Motor neuron (in vitro differentiated cells): ENCODE results near the gene PPP1R9B. TPM values are rescaled to one million over a fixed set of nuclear protein-coding genes. Genes with fewer than 3 reads are reported as not detected.
A peak's percentile ranks its signal among the peaks of the same experiment; 100 is the strongest.

Experiments
- ATAC-seq, 8 experiments: fragments of 200-7000 bp; cut with Tn5 transposase; replicated peaks in 6 of 8; 2 replicates each; pipeline ENCODE4 v1.8.0; 2021; ENCODE audit warnings: mild to moderate bottlenecking in 8 of 8, moderate library complexity in 8 of 8
- H3K27ac ChIP-seq, 2 donors: fragments of 250-450 bp; sonication (Bioruptor Pico); 2 replicates each; pipeline ENCODE4 v1.9.0; 2021; ENCODE audit warnings: antibody characterized with exemption in 2 of 2, mild to moderate bottlenecking in 2 of 2, moderate library complexity in 1 of 2
- H3K4me1 ChIP-seq, 2 donors: fragments of 250-450 bp; sonication (Bioruptor Pico); replicated peaks in 1 of 2; 2 replicates each; pipeline ENCODE4 v1.6.1; 2021; ENCODE audit warnings: antibody characterized with exemption in 2 of 2, mild to moderate bottlenecking in 2 of 2, moderate library complexity in 1 of 2
- H3K4me3 ChIP-seq, 5 donors: fragments of 250-450 bp; sonication (Bioruptor Pico); 2 replicates each; pipeline ENCODE4 v1.9.0; 2021; ENCODE audit warnings: antibody characterized with exemption in 5 of 5, mild to moderate bottlenecking in 5 of 5, moderate library complexity in 4 of 5
- WGBS, 10 experiments: fragments of 450-650 bp; shearing (Covaris generic); methylation state at CpG; one replicate each; pipeline ENCODE4 v1.0.0; 2022; 5-methylcytosine and 5-hydroxymethylcytosine counted together
- in situ Hi-C, 9 experiments: fragments of 400-800 bp; cut with MboI; loops; one replicate each; pipeline ENCODE4 v1.15.0; 2021; ENCODE audit warnings: low sequenced_read_pairs in 9 of 9, low pct_unique_long_range_greater_than_20kb in 2 of 9; ENCODE audit not compliant: unreplicated experiment in 9 of 9
- total RNA-seq, 8 experiments: library from RNA; unstranded; fragments of 300-600 nt; gene quantifications; 2 replicates each; pipeline versions ENCODE4 v1.2.3 to v1.2.4, GENCODE V29; 2022

Gene PPP1R9B, protein sequence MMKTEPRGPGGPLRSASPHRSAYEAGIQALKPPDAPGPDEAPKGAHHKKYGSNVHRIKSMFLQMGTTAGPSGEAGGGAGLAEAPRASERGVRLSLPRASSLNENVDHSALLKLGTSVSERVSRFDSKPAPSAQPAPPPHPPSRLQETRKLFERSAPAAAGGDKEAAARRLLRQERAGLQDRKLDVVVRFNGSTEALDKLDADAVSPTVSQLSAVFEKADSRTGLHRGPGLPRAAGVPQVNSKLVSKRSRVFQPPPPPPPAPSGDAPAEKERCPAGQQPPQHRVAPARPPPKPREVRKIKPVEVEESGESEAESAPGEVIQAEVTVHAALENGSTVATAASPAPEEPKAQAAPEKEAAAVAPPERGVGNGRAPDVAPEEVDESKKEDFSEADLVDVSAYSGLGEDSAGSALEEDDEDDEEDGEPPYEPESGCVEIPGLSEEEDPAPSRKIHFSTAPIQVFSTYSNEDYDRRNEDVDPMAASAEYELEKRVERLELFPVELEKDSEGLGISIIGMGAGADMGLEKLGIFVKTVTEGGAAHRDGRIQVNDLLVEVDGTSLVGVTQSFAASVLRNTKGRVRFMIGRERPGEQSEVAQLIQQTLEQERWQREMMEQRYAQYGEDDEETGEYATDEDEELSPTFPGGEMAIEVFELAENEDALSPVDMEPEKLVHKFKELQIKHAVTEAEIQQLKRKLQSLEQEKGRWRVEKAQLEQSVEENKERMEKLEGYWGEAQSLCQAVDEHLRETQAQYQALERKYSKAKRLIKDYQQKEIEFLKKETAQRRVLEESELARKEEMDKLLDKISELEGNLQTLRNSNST
- 10 to 100 TPM; 19.7 to 43.3 (median 29.6) TPM for total RNA-seq

DNA sequence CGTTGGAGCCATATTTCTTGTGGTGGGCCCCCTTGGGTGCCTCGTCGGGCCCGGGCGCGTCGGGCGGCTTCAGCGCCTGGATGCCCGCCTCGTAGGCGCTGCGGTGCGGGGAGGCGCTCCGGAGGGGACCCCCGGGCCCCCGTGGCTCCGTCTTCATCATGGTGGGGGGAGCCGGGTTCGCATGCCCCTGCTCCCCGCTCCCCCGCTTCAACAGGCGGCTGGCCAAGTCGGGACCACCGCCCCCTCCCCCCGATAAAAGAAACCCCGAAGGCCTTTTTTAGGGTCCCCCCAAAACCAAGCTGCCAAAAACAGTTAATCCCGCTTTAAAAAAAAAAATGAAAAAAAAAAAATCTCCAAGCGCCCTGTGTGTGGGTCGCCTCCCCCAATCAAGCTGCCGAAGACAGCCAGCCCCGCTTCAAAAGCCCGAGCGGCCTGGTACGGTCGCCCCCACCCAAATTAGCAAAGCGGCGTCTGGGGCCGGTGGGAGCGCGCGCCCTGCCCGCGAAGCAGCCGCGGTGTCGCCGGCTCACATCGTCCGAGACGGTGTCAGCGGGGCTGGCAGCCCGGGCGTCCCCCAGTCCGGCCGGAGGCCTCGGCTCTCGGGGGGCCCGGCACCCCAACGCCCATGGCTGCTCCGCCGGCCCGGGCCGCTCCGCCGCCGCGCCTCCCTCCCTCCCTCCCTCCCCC, at the start of gene PPP1R9B:
PPP1R9B (minus strand) TSS at position 324 of the 687 bp plus-strand sequence; CDS start at position 160, 164 bp downstream.
- H3K27ac ChIP-seq: peak within 1 kb of the TSS; percentile 84 to 86
- H3K4me3 ChIP-seq: peak within 1 kb of the TSS; percentile 93 to 100 (median 99)
- in situ Hi-C loops: no loop called here
- H3K4me1 ChIP-seq: peaks cover 33 to 37% of the 10 kb centered on the region in 2 donors
- ATAC-seq: peak in 6 of 8 experiments; percentile 1 to 39 (median 26)
- 4% methylated on average over 5 of the region's 69 CpGs; no CpG with 5 or more reads in 9 of the 10 experiments for WGBS, 10 experiments

GRCh38 chr17:50199803-50200456, 49.5 kb upstream of the PPP1R9B start:
- Histone ChIP-seq H3K4me3 (peak overlapping the region in 1 of 5 donors; percentile 33), H3K4me1 (peaks cover 0 to 3% of the 10 kb centered on the region in 2 donors), H3K27ac (no peak overlapping the region)
- peak; percentile 43 to 91 (median 66) for ATAC-seq
- in situ Hi-C loops: loop anchor here in 5 of 9 experiments (10.0 to 25.0 kb wide), 2 partner anchors 87 to 95 kb away; no protein-coding TSS in a partner anchor
- 0 to 12% (median 10%) methylated on average over 1 to 6 of the region's 36 CpGs; no CpG with 5 or more reads in 7 of the 10 experiments for WGBS, 10 experiments

GRCh38 chr17:50199211-50199802, 48.8 kb upstream of the PPP1R9B start:
- WGBS, 10 experiments: 37% methylated on average over 5 of the region's 41 CpGs; no CpG with 5 or more reads in 9 of the 10 experiments
- Histone ChIP-seq H3K27ac (no peak overlapping the region), H3K4me3 (no peak overlapping the region), H3K4me1 (peaks cover 0 to 3% of the 10 kb centered on the region in 2 donors)
- in situ Hi-C loops: loop anchor here in 4 of 9 experiments (25.0 kb wide), 1 partner anchor 88 kb away; no protein-coding TSS in a partner anchor
- ATAC-seq: no peak

DNA sequence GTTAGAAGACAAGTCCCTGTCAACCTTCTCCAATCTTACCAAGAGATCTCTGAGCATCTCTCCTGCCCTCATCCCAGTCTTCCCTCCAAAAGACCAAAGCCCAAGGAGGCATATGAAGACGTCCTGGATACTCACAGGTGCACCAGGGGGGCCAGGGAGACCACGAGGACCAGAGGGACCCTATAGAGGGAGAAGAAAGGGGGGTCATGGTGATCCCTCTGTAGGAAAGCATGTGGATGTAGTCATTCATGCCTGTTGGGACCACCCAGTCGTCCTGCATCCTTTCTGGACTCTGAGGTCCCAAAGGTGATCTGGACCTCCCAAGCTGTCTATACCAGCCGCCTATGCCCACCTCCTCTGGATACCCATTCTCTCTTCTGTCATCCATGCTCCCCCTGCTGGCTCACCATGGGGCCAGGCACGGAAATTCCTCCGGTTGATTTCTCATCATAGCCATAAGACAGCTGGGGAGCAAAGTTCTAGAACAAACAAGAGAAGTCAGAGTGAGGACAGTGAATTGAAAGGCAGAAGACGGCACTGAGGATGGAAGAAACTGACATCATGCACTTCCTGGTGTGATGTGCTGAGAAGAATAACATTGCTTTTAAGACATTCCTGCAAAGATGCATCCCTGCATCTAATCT, 47.7 kb upstream of the PPP1R9B start:
- no peak overlapping the region for H3K27ac ChIP-seq
- no peak overlapping the region for H3K4me3 ChIP-seq
- ATAC-seq: peak in 1 of 8 experiments; percentile 20
- peaks cover 0 to 3% of the 10 kb centered on the region in 2 donors for H3K4me1 ChIP-seq
- WGBS, 10 experiments: 0 to 49% (median 16%) methylated on average over 1 to 7 of the region's 7 CpGs; no CpG with 5 or more reads in 2 of the 10 experiments
- in situ Hi-C loops: loop anchor here in 4 of 9 experiments (25.0 kb wide), 1 partner anchor 89 kb away; no protein-coding TSS in a partner anchor

- peaks cover 0 to 3% of the 10 kb centered on the region in 2 donors for H3K4me1 ChIP-seq
- H3K27ac ChIP-seq: no peak overlapping the region
- in situ Hi-C loops: loop anchor here in 4 of 9 experiments (25.0 kb wide), 1 partner anchor 90 kb away; no protein-coding TSS in a partner anchor
- no peak for ATAC-seq
- 70 to 100% (median 87%) methylated on average over 2 to 4 of the region's 6 CpGs; no CpG with 5 or more reads in 6 of the 10 experiments for WGBS, 10 experiments
- no peak overlapping the region for H3K4me3 ChIP-seq
Measured at GRCh38 chr17:50196826-50197225, 46.3 kb upstream of the PPP1R9B start.

- Histone ChIP-seq H3K27ac (no peak overlapping the region), H3K4me3 (no peak overlapping the region), H3K4me1 (peaks cover 3 to 4% of the 10 kb centered on the region in 2 donors)
- WGBS, 10 experiments: 8% methylated on average over 4 of the region's 5 CpGs; no CpG with 5 or more reads in 9 of the 10 experiments
- in situ Hi-C loops: loop anchor here in 4 of 9 experiments (25.0 kb wide), 1 partner anchor 91 kb away; no protein-coding TSS in a partner anchor
- ATAC-seq: no peak
Measured at GRCh38 chr17:50196036-50196435, 45.6 kb upstream of the PPP1R9B start.

DNA sequence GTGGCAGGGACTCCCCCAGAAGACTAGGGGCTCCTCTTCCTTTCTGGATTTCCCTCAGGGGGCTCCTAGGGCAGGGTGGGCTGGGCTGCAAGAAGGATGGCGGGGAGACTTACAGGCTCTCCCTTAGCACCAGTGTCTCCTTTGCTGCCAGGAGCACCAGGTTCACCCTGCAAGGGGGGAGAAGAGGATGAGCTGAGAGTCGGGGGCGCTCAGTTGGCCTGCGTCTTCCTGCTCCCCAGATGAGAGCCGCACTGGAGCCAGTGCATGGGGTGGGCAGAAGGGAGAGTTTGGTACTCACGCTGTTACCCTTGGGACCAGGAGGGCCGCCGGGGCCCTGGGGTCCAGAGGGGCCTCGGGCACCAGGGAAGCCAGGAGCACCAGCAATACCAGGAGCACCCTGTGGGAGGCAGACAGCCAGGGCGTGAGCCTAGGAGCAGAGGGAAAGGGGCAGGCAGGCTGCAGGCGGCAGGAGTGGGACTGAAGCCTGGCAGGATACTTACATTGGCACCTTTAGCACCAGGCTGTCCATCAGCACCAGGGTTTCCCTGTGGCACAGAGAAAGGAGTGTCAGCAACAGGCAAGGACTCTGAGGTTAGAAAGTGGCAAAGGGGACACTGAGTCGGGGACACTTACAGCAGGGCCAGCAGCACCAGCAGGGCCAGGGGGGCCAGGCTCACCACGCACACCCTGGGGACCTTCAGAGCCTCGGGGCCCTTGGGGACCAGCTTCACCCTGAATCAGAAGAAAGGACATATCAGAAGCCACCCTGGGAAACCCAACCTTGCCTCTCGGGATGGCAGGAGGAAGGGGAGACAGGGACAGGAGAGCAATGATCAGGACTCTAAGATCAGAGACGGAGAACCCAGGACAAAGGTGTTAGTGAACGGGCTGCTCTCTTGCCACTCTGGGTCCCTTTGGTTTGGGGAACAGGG, 44.7 kb upstream of the PPP1R9B start:
- H3K4me3 ChIP-seq: no peak overlapping the region
- 17 to 82% (median 21%) methylated on average over 1 to 5 of the region's 17 CpGs; no CpG with 5 or more reads in 4 of the 10 experiments for WGBS, 10 experiments
- H3K4me1 ChIP-seq: peaks cover 3 to 4% of the 10 kb centered on the region in 2 donors
- in situ Hi-C loops: loop anchor here in 4 of 9 experiments (25.0 kb wide), 1 partner anchor 92 kb away; no protein-coding TSS in a partner anchor
- no peak for ATAC-seq
- H3K27ac ChIP-seq: no peak overlapping the region

- ATAC-seq: no peak
- H3K4me1 ChIP-seq: peaks cover 3 to 4% of the 10 kb centered on the region in 2 donors
- WGBS, 10 experiments: 13 to 27% methylated on average over 3 of the region's 25 CpGs; no CpG with 5 or more reads in 8 of the 10 experiments
- no peak overlapping the region for H3K27ac ChIP-seq
- H3K4me3 ChIP-seq: no peak overlapping the region
- in situ Hi-C loops: loop anchor here in 4 of 9 experiments (25.0 kb wide), 1 partner anchor 93 kb away; no protein-coding TSS in a partner anchor
Measured at GRCh38 chr17:50194140-50194933, 43.9 kb upstream of the PPP1R9B start.

GRCh38 chr17:50192618-50193291, 42.3 kb upstream of the PPP1R9B start:
- no peak for ATAC-seq
- in situ Hi-C loops: loop anchor here in 4 of 9 experiments (25.0 kb wide), 1 partner anchor 95 kb away; no protein-coding TSS in a partner anchor
- H3K4me3 ChIP-seq: no peak overlapping the region
- 25 to 83% (median 60%) methylated on average over 1 to 11 of the region's 16 CpGs; no CpG with 5 or more reads in 3 of the 10 experiments for WGBS, 10 experiments
- peaks cover 3 to 4% of the 10 kb centered on the region in 2 donors for H3K4me1 ChIP-seq
- no peak overlapping the region for H3K27ac ChIP-seq
